Measurements from ENCODE around the gene HIGD1C. TPM values are rescaled to one million over a fixed set of nuclear protein-coding genes. Genes with fewer than 3 reads are reported as not detected.
"Not testable (repeated sequence)": the region's sequence is repeated elsewhere in the genome, so short reads cannot be mapped to it uniquely, and the experiment has no call there.

The HIGD1C gene
- total RNA-seq, 4 donors from 2014 or later, result not detected

DNA sequence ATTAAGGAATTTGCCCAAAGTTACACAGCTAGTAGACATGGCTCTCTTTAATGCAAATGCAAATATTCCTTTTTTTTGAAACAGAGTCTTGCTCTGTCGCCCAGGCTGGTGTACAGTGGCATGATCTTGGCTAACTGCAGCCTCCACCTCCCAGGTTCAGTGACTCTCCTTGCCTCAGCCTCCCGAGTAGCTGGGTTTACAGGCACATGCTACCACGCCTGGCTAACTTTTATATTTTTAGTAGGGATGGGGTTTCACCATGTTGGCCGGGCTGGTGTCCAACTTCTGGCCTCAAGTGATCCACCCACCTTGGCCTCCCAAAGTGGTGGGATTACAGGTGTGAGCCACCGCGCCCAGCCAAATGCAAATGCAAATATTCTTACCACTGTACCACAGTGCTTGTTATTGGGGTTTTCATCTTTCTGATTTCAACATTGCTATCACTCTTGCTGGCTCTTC, 24.5 kb upstream of the HIGD1C start:
- H3K9me3 ChIP-seq, result no peaks in the 10 kb centered on the region
- H3K36me3 ChIP-seq, result peaks cover 0 to 46% (median 0%) of the 10 kb centered on the region in 3 donors
- peak overlapping the region; percentile 60 to 81 (median 66) for H3K4me3 ChIP-seq
- DNase-seq (ENCODE audit: low spot score in 2 of 2), result no peak
- peaks cover 0 to 50% (median 13%) of the 10 kb centered on the region in 4 donors for H3K4me1 ChIP-seq
- H3K27ac ChIP-seq, result peak overlapping the region in 3 of 4 donors; percentile 82 to 93 (median 92)
- TF ChIP-seq EP300 (IDR thresholded peaks at IDR 0.05) (no peak), POLR2A (IDR thresholded peaks at IDR 0.05) (no peak)
- TF ChIP-seq, protein P1, sequence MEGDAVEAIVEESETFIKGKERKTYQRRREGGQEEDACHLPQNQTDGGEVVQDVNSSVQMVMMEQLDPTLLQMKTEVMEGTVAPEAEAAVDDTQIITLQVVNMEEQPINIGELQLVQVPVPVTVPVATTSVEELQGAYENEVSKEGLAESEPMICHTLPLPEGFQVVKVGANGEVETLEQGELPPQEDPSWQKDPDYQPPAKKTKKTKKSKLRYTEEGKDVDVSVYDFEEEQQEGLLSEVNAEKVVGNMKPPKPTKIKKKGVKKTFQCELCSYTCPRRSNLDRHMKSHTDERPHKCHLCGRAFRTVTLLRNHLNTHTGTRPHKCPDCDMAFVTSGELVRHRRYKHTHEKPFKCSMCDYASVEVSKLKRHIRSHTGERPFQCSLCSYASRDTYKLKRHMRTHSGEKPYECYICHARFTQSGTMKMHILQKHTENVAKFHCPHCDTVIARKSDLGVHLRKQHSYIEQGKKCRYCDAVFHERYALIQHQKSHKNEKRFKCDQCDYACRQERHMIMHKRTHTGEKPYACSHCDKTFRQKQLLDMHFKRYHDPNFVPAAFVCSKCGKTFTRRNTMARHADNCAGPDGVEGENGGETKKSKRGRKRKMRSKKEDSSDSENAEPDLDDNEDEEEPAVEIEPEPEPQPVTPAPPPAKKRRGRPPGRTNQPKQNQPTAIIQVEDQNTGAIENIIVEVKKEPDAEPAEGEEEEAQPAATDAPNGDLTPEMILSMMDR (IDR thresholded peaks at IDR 0.05), result no peak
- 73 to 82% methylated on average over 6 of the region's 6 CpGs for WGBS, 2 donors
- H3K27me3 ChIP-seq, result no peaks in the 10 kb centered on the region

DNA sequence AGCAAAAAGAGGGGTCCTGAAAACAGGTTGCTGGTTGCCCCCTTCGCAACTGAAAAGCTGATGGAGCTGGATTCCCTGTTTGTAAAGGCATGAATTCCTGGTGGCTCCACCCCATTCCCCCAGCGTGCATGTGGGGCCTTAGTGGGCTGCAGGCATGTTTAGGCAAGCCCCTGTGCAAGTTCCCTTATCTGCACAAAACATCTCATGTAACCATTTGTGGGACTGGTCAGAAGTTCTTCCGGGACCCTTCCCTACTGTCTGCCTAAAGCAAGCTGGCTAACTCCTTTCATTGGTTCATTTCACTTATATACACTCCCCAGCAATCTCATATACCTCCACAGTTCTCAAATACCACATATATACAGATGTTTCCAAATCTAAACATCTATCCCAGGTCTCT, 24.0 kb upstream of the HIGD1C start:
- Histone ChIP-seq H3K4me3 (peak overlapping the region; percentile 60 to 81 (median 66)), H3K9me3 (no peaks in the 10 kb centered on the region), H3K27me3 (no peaks in the 10 kb centered on the region), H3K4me1 (peaks cover 0 to 51% (median 14%) of the 10 kb centered on the region in 4 donors), H3K27ac (peak overlapping the region in 2 of 4 donors; percentile 48 to 92), H3K36me3 (peaks cover 0 to 50% (median 0%) of the 10 kb centered on the region in 3 donors)
- TF ChIP-seq EP300 (IDR thresholded peaks at IDR 0.05), result no peak
- TF ChIP-seq, protein P1 (IDR thresholded peaks at IDR 0.05), result no peak
- no peak for TF ChIP-seq POLR2A (IDR thresholded peaks at IDR 0.05)
- 52 to 59% methylated on average over 3 of the region's 3 CpGs for WGBS, 2 donors
- no peak for DNase-seq (ENCODE audit: low spot score in 2 of 2)

DNA sequence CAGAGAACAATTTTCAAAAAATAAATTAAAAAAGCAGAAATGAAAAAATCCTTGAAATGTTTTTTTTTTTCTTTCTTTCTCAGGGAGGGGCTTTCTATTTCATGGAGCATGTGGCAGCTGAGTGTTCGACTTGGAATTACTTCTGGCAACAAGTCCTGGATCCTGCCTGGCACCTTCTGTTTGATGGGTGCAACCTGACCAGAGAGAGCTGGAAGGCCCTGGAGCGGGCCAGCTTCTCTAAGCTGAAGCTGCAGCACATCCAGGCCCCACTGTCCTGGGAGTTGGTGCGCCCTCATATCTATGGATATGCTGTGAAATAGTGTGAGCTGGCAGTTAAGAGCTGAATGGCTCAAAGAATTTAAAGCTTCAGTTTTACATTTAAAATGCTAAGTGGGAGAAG, 22.5 kb upstream of the HIGD1C start:
- H3K27me3 ChIP-seq, result no peaks in the 10 kb centered on the region
- no peak overlapping the region for H3K27ac ChIP-seq
- peak overlapping the region in 1 of 4 donors; percentile 81 for H3K4me3 ChIP-seq
- H3K4me1 ChIP-seq, result peaks cover 0 to 59% (median 17%) of the 10 kb centered on the region in 4 donors
- WGBS, 2 donors, result 87 to 96% methylated on average over 3 of the region's 3 CpGs
- peaks cover 0 to 59% (median 0%) of the 10 kb centered on the region in 3 donors for H3K36me3 ChIP-seq
- TF ChIP-seq POLR2A (IDR thresholded peaks at IDR 0.05) (no peak), EP300 (IDR thresholded peaks at IDR 0.05) (no peak)
- TF ChIP-seq, protein P1 (IDR thresholded peaks at IDR 0.05), result no peak
- no peak for DNase-seq (ENCODE audit: low spot score in 2 of 2)
- no peaks in the 10 kb centered on the region for H3K9me3 ChIP-seq

DNA sequence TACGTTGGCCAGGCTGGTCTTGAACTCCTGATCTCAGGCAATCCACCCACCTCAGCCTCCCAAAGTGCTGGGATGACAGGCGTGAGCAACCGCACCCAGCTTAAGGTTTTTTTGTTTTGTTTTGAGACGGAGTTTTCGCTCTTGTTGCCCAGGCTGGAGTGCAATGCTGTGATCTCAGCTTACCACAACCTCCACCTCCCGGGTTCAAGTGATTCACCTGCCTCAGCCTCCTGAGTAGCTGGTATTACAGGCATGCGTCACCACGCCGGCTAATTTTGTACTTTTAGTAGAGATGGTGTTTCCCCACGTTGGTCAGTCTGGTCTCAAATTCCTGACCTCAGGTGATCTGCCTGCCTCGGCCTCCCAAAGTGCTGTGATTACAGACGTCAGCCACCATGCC, 21.9 kb upstream of the HIGD1C start:
- H3K27ac ChIP-seq; H3K9me3 ChIP-seq; DNase-seq (ENCODE audit: low spot score in 2 of 2); H3K27me3 ChIP-seq; H3K4me3 ChIP-seq: not testable (repeated sequence)
- peaks cover 0 to 64% (median 19%) of the 10 kb centered on the region in 4 donors for H3K4me1 ChIP-seq
- 90% methylated on average over 12 of the region's 12 CpGs for WGBS, 2 donors
- peaks cover 0 to 59% (median 0%) of the 10 kb centered on the region in 3 donors for H3K36me3 ChIP-seq

DNA sequence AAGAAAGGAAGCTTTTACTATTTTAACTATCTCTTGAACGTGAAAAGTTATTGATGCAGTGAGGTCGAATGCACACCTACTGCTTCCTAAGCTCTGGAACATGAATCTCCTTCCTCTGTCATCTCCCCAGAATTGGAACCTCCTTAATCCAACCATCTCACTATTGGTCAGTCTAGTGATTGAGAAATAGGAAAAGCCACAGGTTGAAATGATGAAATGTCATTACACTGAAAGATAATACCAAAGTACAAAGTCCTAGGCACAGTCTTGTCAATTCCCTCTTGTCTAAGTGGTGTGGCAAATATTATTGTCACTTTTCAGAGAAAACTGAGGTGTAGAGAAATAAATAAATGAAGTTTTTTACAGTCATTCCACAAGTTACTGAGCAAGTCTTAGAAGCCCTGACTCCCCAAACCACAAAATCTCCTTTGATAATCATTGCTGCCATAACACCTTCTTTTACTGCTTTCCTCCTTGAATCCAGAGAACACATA, 19.5 kb upstream of the HIGD1C start:
- Histone ChIP-seq H3K9me3 (peaks cover 0 to 6% (median 0%) of the 10 kb centered on the region in 4 donors), H3K36me3 (peaks cover 0 to 67% (median 0%) of the 10 kb centered on the region in 3 donors), H3K27me3 (no peaks in the 10 kb centered on the region), H3K4me1 (peaks cover 0 to 81% (median 27%) of the 10 kb centered on the region in 4 donors), H3K4me3 (no peak overlapping the region), H3K27ac (peak overlapping the region in 3 of 4 donors; percentile 47 to 83 (median 80))
- no peak for TF ChIP-seq POLR2A (IDR thresholded peaks at IDR 0.05)
- TF ChIP-seq EP300 (IDR thresholded peaks at IDR 0.05), result peak in 1 of 2 donors; percentile 8
- TF ChIP-seq, protein P1 (IDR thresholded peaks at IDR 0.05), result no peak
- WGBS, 2 donors, result 57 to 69% methylated on average over 2 of the region's 2 CpGs
- DNase-seq (ENCODE audit: low spot score in 2 of 2), result no peak
